H1 (cell line): ENCODE data around the gene MRPS17. TPM values are rescaled to one million over a fixed set of nuclear protein-coding genes. Genes with fewer than 3 reads are reported as not detected.

ENCODE experiments used
- BRCA1 ChIP-seq: IDR thresholded peaks from 2 replicates; pipeline ENCODE4 v1.6.1; 2012; ENCODE audit warnings: low read depth, low read length, improper control_type of control experiment
- polyA plus RNA-seq, 7 experiments: library from polyadenylated mRNA; depleted of rRNA in 3 of 7; stranded (reverse) in 5 of 7; unstranded in 2 of 7; fragments of >200 nt in 5 of 7; fragments of 200-250 nt in 2 of 7; gene quantifications; 1 replicate in 5 of 7; 2 replicates in 1 of 7; 4 replicates in 1 of 7; pipeline versions ENCODE4 v1.2.1 to v1.2.3, GENCODE V29; 2011 to 2013; ENCODE audit warnings: missing spikeins in 2 of 7, mixed read lengths in 2 of 7
- total RNA-seq: library from RNA; stranded (reverse); fragmentation: NEBNext Ultra II Directional; extraction: Animal tissue kit (Norgen Biotek cat#: 25700); gene quantifications from 2 replicates; pipeline ENCODE4 v1.2.1, GENCODE V29; 2021

Gene MRPS17
- total and polyA plus RNA-seq, 2 of the 8 experiments (the other 6 are each of a cell fraction or from before 2014, with no cell fraction given) = 15.8 to 27.3 TPM

- TF ChIP-seq BRCA1 = no peak
These were observed 19.3 kb downstream of the MRPS17 start (continued) for GRCh38 chr7:55970978-55971377.
